GM12878 (cell line): ENCODE data around the gene NDUFS6.

Experiments
- CTCF ChIP-seq, 3 experiments: IDR thresholded peaks in 2 of 3; conservative IDR thresholded peaks in 1 of 3; 2 replicates each; pipeline ENCODE4 v1.5.1; 2011; ENCODE audit warnings: low read depth in 3 of 3, low read length in 3 of 3, mild to moderate bottlenecking in 3 of 3, control low read depth in 2 of 3, moderate library complexity in 2 of 3, inconsistent platforms in 1 of 3, mixed read lengths in 1 of 3; ENCODE audit not compliant: control insufficient read depth in 2 of 3, insufficient read depth in 1 of 3; ENCODE audit errors: extremely low read depth in 1 of 3
- EP300 ChIP-seq, 2 experiments: fragments of 150-350 bp in 1 of 2; IDR thresholded peaks; 2 replicates each; pipeline ENCODE4 v1.6.1; 2011 to 2012; ENCODE audit warnings: low read depth in 2 of 2, low read length in 2 of 2, borderline replicate concordance in 1 of 2, improper control_type of control experiment in 1 of 2, inconsistent platforms in 1 of 2; ENCODE audit not compliant: control insufficient read depth in 1 of 2

DNA sequence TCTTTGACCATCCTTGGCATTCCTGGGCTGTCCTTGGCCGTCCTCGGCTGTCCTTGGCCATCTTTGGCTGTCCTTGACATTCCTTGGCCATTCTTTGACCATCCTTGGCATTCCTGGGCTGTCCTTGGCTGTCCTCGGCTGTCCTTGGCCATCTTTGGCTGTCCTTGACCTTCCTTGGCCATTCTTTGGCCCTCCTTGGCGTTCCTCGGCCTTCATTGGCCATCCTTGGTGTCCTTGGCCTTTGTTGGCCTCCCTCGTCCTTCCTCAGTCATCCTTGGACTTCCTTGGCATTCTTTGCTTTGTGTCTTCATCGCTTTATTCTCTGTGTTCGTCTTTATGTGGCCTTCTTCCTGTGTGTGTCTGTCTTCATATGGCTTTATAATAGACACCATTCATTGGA is 20.7 kb downstream of the NDUFS6 start:
- no peak for TF ChIP-seq EP300 (IDR thresholded peaks at IDR 0.05; ENCODE audit: borderline replicate concordance in 1 of 2, control insufficient read depth in 1 of 2, low read depth in 2 of 2, low read length in 2 of 2)
- TF ChIP-seq CTCF (IDR thresholded peaks at IDR 0.05 in 2 of 3, conservative IDR thresholded peaks at IDR 0.05 in 1 of 3; ENCODE audit: control insufficient read depth in 2 of 3, extremely low read depth in 1 of 3, insufficient read depth in 1 of 3, low read depth in 3 of 3, low read length in 3 of 3): no peak
